Ishikawa (cell line): ENCODE measurements around the gene CBR3.

Source experiments
- CEBPB ChIP-seq: IDR thresholded peaks from 2 replicates; pipeline ENCODE4 v1.6.1; 2012
- CREB1 ChIP-seq: IDR thresholded peaks from 2 replicates; pipeline ENCODE4 v1.6.1; 2012; ENCODE audit warnings: low read depth
- EGR1 ChIP-seq: IDR thresholded peaks from 2 replicates; pipeline ENCODE4 v1.6.1; 2012
- EP300 ChIP-seq: IDR thresholded peaks from 2 replicates; pipeline ENCODE4 v1.6.1; 2012; ENCODE audit warnings: borderline replicate concordance
- FOXM1 ChIP-seq: IDR thresholded peaks from 2 replicates; pipeline ENCODE4 v1.6.1; 2012; ENCODE audit warnings: low read depth, borderline replicate concordance
- NFIC ChIP-seq: IDR thresholded peaks from 2 replicates; pipeline ENCODE4 v1.6.1; 2012
- RAD21 ChIP-seq: IDR thresholded peaks from 2 replicates; pipeline ENCODE4 v1.6.1; 2012; ENCODE audit warnings: low read depth
- TAF1 ChIP-seq: IDR thresholded peaks from 2 replicates; pipeline ENCODE4 v1.6.1; 2012; ENCODE audit warnings: low read depth, mild to moderate bottlenecking
- TCF12 ChIP-seq: IDR thresholded peaks from 2 replicates; pipeline ENCODE4 v1.6.1; 2012; ENCODE audit warnings: low read depth
- TEAD4 ChIP-seq: IDR thresholded peaks from 2 replicates; pipeline ENCODE4 v1.6.1; 2012
- YY1 ChIP-seq: IDR thresholded peaks from 2 replicates; pipeline ENCODE4 v1.6.1; 2012; ENCODE audit warnings: low read depth
- ZBTB7A ChIP-seq: IDR thresholded peaks from 2 replicates; pipeline ENCODE4 v1.6.1; 2012; ENCODE audit warnings: low read depth
- TF ChIP-seq, protein P1 (sequence below): IDR thresholded peaks from 2 replicates; pipeline ENCODE4 v1.6.1; 2012; ENCODE audit warnings: low read depth, mild to moderate bottlenecking
- TF ChIP-seq, protein P2 (sequence below): IDR thresholded peaks from 2 replicates; pipeline ENCODE4 v1.6.1; 2012
- TF ChIP-seq, protein P3 (sequence below): IDR thresholded peaks from 2 replicates; pipeline ENCODE4 v1.6.1; 2012

The CBR3 gene

DNA sequence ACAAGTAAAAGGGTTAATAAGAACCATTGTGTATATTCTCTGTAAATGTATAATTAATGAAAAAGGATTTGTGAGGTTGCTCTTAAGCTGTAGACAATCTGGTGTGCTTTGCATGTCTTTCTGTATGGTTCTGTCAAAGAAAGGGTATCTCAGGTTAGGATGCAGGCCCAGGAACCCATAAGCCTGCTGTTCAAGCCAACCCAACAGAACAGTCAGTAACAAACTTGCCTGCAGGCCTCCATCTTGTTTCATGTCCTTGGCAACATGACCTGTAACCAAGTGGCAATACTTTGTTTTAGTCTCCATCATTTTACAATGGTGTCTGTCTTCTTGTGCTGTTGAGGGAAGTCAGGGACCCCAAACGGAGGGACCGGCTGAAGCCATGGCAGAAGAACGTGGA is 35.9 kb upstream of the CBR3 start:
- TF ChIP-seq TAF1 (no peak), EGR1 (no peak), TCF12 (no peak), CREB1 (no peak), EP300 (no peak), ZBTB7A (no peak), CEBPB (no peak), NFIC (no peak), TEAD4 (no peak), FOXM1 (no peak), RAD21 (no peak), YY1 (no peak)
- TF ChIP-seq, protein P1, sequence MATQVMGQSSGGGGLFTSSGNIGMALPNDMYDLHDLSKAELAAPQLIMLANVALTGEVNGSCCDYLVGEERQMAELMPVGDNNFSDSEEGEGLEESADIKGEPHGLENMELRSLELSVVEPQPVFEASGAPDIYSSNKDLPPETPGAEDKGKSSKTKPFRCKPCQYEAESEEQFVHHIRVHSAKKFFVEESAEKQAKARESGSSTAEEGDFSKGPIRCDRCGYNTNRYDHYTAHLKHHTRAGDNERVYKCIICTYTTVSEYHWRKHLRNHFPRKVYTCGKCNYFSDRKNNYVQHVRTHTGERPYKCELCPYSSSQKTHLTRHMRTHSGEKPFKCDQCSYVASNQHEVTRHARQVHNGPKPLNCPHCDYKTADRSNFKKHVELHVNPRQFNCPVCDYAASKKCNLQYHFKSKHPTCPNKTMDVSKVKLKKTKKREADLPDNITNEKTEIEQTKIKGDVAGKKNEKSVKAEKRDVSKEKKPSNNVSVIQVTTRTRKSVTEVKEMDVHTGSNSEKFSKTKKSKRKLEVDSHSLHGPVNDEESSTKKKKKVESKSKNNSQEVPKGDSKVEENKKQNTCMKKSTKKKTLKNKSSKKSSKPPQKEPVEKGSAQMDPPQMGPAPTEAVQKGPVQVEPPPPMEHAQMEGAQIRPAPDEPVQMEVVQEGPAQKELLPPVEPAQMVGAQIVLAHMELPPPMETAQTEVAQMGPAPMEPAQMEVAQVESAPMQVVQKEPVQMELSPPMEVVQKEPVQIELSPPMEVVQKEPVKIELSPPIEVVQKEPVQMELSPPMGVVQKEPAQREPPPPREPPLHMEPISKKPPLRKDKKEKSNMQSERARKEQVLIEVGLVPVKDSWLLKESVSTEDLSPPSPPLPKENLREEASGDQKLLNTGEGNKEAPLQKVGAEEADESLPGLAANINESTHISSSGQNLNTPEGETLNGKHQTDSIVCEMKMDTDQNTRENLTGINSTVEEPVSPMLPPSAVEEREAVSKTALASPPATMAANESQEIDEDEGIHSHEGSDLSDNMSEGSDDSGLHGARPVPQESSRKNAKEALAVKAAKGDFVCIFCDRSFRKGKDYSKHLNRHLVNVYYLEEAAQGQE: no peak
- TF ChIP-seq, protein P2, sequence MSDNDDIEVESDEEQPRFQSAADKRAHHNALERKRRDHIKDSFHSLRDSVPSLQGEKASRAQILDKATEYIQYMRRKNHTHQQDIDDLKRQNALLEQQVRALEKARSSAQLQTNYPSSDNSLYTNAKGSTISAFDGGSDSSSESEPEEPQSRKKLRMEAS: no peak

DNA sequence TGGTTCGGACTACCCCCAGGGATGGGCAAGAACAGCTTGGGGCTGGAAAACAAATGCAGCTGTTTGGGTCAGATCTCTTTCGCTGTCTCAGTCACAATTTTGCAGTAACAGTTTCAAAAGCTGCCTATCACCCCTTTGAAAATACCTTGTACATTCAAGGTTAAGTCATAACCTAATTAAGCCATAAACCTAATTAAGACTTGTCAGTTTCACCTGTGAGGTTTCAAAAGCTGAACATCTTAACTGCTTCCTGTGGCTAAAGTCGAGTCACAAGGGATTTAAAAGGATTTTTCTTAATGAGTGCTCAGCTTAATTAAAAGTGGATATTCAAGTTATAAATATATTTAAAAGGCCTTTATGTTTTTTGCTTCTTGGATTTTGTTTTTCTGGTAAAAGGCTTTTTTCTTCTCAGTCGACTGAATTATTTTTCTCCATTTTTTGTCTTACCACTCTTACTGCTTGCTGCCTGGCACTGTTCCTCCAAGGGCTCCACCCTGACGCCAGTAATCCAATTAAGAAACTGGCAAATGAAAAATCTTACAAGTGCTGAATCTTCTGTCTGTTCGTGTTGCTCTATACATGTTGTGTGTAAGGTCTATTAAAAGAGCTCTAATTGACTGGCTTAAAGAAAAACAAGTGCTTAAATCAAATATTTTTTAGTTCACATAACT is 33.8 kb upstream of the CBR3 start:
- TF ChIP-seq, protein P1: no peak
- no peak for TF ChIP-seq RAD21
- no peak for TF ChIP-seq EGR1
- TF ChIP-seq FOXM1: no peak

DNA sequence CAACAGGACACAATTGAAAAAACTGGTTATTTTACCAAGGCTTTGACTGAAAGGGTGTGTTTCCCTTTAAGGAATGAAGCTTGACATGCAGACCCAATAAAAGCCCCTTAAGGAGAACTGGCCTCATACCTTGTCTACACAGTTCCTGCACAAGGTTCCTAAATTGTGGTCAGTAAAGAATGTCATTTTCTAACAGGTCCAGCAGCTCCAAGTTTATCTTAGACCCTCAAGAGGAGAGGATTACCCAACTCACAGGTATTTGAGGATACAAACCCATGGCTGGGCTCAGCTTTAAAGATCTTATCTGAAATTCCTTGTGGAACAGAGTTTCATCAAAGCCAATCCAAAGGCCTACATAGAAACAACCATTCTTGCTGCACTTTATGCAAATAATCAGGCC is 31.4 kb upstream of the CBR3 start:
- no peak for TF ChIP-seq EGR1
- TF ChIP-seq, protein P2: no peak

DNA sequence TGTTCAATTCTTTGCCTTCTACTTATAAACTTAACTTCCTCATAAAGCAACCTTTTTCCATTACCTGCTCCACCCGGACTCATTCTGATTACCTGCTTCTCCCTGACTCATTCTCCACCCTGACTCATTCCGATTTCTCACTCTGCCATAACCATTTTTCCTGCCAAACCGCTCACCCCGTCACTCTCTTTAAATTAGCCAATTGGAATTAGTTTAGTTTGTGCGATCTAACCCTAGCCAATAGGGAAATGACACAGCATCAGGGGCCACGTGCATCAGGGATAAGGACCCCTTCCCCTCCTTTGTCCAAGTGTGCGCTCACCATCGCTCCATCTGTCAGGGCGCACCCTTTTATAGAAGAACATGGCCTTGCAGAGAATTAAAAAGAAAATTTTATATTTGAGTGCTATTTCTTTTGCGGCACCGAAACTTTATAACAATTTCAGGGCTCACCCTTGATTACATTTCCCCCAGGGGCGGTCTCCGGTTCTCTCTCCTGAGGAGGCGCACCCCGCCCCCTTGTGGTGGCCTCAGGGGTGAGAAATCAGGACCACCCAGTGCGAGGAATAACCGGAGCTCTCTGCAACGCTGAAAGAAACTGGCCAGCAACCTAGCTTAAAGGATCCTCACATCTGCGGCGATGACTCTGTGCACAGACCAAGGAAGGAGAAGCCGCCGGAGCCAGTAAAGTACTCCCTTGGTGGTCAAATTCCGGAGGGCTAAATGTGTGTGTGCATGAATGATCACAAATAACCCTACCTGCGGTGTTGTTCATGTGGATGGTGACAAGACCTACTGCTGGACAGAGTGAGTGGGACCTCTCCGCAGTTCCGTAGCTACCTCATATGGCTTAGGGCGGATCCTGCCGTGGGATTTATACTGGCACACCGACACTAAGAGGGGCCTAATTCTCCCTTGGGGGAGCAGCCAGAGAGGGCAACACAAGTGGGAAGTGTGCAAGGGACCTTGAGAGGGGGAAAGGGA is 30.3 kb upstream of the CBR3 start:
- TF ChIP-seq TCF12: no peak
- no peak for TF ChIP-seq EGR1

DNA sequence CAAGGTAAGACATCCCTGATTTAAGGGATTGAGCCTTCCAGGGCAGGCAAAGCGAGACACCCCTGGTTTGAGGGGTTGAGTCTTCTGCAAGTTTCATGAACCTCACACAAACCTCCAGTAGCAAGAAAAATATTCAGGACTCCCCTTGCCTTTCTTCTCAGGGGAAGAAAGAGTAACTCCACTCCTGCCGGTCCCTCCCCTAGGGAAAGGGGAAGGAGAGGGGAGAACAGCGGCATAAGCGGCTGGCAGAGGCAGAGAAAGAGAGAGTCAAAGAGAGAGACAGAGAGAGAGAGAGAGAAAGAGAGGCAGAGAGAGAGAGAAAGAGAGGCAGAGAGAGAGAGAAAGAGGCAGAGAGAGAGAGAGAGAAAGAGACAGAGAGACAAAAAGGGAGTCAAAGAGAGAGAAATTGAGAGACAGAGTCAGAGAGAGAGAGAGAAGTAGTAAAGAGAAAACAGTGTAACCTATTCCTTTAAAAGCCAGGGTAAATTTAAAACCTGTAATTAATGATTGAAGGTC is 29.5 kb upstream of the CBR3 start:
- TF ChIP-seq TEAD4 (no peak), NFIC (no peak), YY1 (no peak), EP300 (no peak), EGR1 (no peak), RAD21 (no peak), TAF1 (no peak), CEBPB (no peak), FOXM1 (no peak), ZBTB7A (no peak), CREB1 (no peak), TCF12 (no peak)
- TF ChIP-seq, protein P3, sequence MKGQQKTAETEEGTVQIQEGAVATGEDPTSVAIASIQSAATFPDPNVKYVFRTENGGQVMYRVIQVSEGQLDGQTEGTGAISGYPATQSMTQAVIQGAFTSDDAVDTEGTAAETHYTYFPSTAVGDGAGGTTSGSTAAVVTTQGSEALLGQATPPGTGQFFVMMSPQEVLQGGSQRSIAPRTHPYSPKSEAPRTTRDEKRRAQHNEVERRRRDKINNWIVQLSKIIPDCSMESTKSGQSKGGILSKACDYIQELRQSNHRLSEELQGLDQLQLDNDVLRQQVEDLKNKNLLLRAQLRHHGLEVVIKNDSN: no peak
- TF ChIP-seq, protein P1: no peak
- TF ChIP-seq, protein P2: no peak
